BJ (cell line): ENCODE measurements around the gene ARHGEF2. TPM values are rescaled to one million over a fixed set of nuclear protein-coding genes. Genes with fewer than 3 reads are reported as not detected.
A peak's percentile ranks its signal among the peaks of the same experiment; 100 is the strongest.

ENCODE experiments used
- CTCF ChIA-PET: fragments of 350-600 bp; formaldehyde crosslinking; extraction: SDS; loops from one replicate; lab custom pipeline; 2021; ENCODE audit warnings: antibody characterized with exemption, inconsistent platforms; lab: Yijun Ruan, JAX
- POLR2A ChIA-PET: fragments of 300-600 bp; sonication (Branson Sonifier 250); formaldehyde crosslinking; extraction: SDS; loops from one replicate; lab custom pipeline; 2021; ENCODE audit warnings: antibody characterized with exemption; lab: Charles Lee
- DNase-seq: peaks from one replicate; pipeline ENCODE4 v3.0.0-alpha.2; 2011; ENCODE audit warnings: low read depth
- H3K27me3 ChIP-seq: 2 replicates; pipeline ENCODE4 v1.6.0; 2011; ENCODE audit warnings: low read length; ENCODE audit not compliant: control insufficient read depth, insufficient read depth
- H3K36me3 ChIP-seq: 2 replicates; pipeline ENCODE4 v1.5.1; 2011; ENCODE audit warnings: low read length; ENCODE audit not compliant: control insufficient read depth, insufficient read depth
- H3K4me3 ChIP-seq: 2 replicates; pipeline ENCODE4 v1.5.1; 2011; ENCODE audit warnings: low read depth, mild to moderate bottlenecking, control low read depth, low read length
- polyA plus RNA-seq: library from polyadenylated mRNA; depleted of rRNA; stranded (reverse); fragments of >200 nt; gene quantifications from 2 replicates; pipeline ENCODE4 v1.2.3, GENCODE V29; 2011
- TF ChIP-seq, protein P1 (sequence below): IDR thresholded peaks from 2 replicates; pipeline ENCODE4 v1.5.1; 2011; ENCODE audit warnings: low read depth, mild to moderate bottlenecking, control low read depth, inconsistent platforms, low read length, moderate library complexity; ENCODE audit not compliant: insufficient read depth

ARHGEF2 gene
- polyA plus RNA-seq, 1 experiment = 213 TPM

DNA sequence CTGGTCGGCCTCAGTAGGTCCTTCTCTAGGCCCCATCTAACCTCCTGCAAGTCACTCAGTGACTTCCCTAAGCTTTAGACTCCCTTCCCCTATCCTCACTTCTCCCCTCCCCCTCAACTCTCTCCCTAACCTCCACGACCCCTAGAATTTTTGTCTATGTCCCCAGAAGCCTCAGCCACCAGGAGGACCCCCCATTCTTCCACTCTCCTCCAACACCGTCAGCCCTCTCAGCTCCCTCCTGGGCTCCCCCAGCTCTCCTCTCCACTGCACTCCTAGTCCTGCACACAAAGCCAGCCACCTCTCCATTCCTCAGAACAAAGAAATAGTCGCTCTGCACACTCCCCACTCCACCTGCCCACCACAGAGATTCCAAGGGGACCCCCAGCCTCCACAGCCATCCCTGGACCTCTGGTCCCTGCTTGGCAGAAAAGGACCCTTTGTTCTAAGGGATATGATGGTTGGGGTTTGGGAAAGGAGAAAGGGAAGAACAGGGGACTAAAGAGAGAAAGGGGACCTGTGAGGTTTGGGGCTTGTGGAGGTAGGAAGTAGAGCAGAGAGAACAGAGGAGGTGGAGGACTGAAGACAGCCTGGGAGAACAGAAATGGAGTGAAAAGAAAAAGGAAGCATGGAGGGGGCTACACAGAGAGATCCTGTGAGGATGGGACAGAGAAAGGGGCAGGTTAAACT is 2.8 kb downstream of the ARHGEF2 start:
- ChIA-PET CTCF (interaction anchor here (0.6 to 3.9 kb wide), 6 partner anchors 13 to 283 kb away, joined by 3 to 23 read pairs (median 5); no protein-coding TSS in a partner anchor), POLR2A (interaction anchor here (0.6 kb wide), 1 partner anchor 62 kb away, joined by 7 read pairs; no protein-coding TSS in a partner anchor)
- TF ChIP-seq, protein P1, sequence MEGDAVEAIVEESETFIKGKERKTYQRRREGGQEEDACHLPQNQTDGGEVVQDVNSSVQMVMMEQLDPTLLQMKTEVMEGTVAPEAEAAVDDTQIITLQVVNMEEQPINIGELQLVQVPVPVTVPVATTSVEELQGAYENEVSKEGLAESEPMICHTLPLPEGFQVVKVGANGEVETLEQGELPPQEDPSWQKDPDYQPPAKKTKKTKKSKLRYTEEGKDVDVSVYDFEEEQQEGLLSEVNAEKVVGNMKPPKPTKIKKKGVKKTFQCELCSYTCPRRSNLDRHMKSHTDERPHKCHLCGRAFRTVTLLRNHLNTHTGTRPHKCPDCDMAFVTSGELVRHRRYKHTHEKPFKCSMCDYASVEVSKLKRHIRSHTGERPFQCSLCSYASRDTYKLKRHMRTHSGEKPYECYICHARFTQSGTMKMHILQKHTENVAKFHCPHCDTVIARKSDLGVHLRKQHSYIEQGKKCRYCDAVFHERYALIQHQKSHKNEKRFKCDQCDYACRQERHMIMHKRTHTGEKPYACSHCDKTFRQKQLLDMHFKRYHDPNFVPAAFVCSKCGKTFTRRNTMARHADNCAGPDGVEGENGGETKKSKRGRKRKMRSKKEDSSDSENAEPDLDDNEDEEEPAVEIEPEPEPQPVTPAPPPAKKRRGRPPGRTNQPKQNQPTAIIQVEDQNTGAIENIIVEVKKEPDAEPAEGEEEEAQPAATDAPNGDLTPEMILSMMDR = no peak
- Histone ChIP-seq H3K27me3 (no peaks in the 10 kb centered on the region), H3K36me3 (peaks cover 12% of the 10 kb centered on the region), H3K4me3 (peak overlapping the region; percentile 80)
- DNase-seq = no peak

DNA sequence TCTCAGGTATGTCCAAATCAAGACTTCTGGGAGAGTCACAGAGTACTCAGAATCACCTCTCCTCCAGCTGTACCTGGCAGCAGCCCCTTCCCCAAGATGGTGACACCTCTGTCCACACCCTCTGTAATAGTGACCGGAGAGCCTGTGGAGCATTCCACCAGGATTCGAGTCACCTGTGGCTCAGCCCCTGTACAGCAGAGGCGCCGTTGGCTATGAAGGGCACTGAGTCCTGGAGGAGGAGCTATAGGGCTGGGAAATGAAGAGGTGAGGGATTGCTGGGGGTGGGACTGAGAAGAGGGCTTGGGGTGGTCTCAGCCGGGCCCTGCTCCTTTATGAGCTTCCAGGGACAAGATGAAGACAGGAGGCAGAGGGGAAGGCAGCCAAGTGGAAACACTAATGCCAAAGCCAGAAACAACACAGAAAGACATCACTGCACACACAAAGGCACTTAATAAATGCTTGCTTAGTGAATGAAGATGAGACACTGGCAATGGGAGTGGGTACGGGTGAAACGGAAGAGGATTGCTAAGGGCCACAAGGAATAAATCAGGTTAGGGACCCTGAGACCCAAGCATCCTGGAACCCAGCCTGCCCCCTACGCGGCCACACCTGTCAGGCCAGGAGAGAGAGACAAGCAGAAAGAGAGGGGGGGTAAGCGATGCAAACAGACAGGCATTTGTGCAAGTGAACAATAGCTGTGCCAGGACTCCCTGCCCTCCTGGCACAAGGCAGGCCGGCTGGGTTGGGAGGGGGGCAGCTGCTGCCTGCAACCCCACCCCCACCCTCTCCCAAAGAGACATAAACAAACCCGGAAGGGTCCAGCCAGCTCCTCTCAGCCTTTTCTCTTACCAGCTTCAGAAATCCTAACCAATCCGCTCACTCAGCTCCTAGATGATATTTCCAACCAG is 3.9 kb downstream of the ARHGEF2 start:
- Histone ChIP-seq H3K36me3 (peaks cover 12% of the 10 kb centered on the region), H3K27me3 (no peaks in the 10 kb centered on the region), H3K4me3 (peak overlapping the region; percentile 80; the same call in 1 of the 2 replicates)
- TF ChIP-seq, protein P1 = no peak
- DNase-seq = no peak
- ChIA-PET POLR2A (interaction anchor here (0.6 kb wide), 1 partner anchor 149 kb away, joined by 3 read pairs; no protein-coding TSS in a partner anchor), CTCF (interaction anchor here (0.6 to 3.1 kb wide), 5 partner anchors 12 to 282 kb away, joined by 3 to 10 read pairs (median 5); no protein-coding TSS in a partner anchor)

DNA sequence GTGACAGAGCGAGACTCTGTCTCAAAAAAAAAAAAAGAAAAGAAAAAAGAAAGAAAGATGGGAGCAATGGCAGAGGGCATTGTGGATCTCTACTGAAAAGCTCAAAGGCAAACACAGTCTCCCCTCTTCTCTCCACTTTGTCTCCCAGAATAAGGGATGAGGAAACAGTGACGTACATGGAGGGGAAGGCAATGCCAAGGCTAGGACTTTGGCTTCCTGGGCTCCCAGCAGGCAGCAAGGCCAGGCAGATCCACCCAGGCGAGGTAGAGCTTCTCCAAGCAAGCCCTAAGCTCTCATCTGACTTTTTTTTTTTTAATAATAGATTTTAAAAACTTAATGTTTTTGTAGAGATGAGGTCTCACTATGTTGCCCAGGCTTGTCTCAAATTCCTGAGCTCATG is 4.6 kb downstream of the ARHGEF2 start:
- no peak overlapping the region for H3K4me3 ChIP-seq
- TF ChIP-seq, protein P1 = no peak
- H3K27me3 ChIP-seq = no peaks in the 10 kb centered on the region
- ChIA-PET CTCF (interaction anchor here (1.3 to 3.1 kb wide), 3 partner anchors 11 to 31 kb away, joined by 5 to 10 read pairs (median 5); no protein-coding TSS in a partner anchor), POLR2A (interaction anchor here (0.6 to 0.7 kb wide), 2 partner anchors 33 to 150 kb away, joined by 3 to 5 read pairs; no protein-coding TSS in a partner anchor)
- peaks cover 18% of the 10 kb centered on the region for H3K36me3 ChIP-seq
- DNase-seq = no peak

DNA sequence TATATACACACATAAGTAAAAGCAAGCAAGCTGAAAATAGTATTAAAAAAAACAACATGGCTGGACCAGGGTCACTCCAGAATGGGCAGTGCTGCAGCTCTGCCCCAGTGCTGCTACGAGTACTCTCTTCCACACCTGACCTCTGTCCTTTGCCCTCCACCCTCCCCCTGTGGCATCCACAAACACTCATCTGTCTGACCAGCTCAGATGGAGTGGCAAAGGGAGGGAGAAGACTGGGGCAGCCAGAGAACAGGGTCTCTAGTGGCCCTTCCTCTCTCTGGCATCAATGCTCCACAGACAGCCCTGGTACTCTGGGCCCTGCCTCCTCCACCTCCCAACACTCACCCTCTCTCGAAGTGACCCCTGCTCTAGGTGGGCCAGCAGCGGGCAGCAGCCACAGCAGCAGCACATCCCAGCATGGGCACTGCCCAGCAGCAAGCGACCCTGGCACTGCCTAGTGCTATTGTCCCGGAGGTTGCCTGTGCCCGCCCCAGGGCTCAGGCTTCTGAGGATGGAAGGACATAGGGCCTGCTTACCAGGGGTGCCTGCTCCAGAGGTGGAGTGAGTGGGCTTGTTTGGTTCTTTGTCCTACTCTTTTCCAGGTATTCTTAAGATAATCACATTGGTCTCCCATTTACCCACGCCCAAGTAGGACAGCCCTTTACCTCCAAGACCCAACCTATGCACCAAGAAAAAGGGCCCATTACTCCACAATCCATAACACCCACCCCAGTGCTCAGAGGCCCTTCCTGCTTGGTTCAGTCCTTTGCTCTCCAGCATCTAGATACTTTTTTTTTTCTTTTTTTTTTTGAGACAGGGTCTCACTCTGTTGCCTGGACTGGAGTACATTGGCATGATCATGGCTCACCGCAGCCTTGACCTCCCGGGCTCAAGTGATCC is 6.2 kb downstream of the ARHGEF2 start:
- H3K4me3 ChIP-seq = no peak overlapping the region
- POLR2A ChIA-PET = no interaction called here
- CTCF ChIA-PET = interaction anchor here (1.6 kb wide), 1 partner anchor 18 kb away, joined by 3 read pairs; no protein-coding TSS in a partner anchor

More for the DNA sequence above, 6.2 kb downstream of the ARHGEF2 start:
- peaks cover 30% of the 10 kb centered on the region for H3K36me3 ChIP-seq
- no peaks in the 10 kb centered on the region for H3K27me3 ChIP-seq
- TF ChIP-seq, protein P1 = no peak
- no peak for DNase-seq
